Limb (tissue), 2 donors: ENCODE data around the gene FUNDC2.

Experiments used
- DNase-seq, 2 donors: peaks; one replicate each; pipeline ENCODE4 v3.0.0-alpha.2; 2016; ENCODE audit errors: extremely low spot score in 2 of 2

Gene FUNDC2

DNA sequence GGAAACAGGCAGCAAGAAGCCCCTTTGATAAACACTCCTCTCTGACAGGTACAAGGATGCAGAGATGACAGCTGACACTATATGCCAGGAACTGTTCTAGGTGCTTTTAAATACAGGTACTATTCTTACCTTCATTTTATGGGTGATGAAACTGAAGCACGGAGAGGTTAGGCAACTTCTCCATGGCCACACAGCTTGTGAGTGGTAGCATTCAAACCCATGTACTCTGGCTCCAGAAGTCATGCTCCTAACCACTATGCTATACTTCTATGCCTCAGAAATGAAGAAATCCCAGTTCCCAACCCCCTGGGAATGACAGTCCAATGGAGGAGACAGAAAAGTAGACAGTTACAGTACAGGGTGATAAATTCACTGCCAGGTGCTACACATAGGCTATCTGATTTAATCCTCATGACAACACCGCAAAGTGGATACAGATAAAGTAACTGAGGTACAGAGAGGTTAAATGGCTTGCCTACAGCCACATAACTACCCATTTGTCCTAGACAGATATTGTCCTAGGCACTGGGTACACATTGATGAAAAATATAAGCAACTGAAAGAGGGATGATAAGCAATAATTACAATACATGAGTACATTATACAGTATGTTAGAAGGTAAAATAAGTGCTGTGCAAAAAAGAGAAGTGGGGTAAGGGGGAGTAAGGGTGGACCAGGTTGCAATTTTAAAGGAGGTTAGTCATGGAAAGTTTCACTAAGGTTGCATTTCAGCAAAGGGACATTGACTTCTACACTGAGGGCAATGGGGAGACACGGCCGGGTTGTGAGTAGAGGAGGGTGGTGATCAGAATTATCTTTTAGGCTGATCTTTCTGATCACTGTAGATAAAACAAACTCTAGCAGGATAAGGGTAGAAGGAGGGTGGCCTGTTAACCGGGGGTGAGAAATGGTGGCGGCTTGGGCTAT lies 2.5 kb upstream of the FUNDC2 start:
- no peak for DNase-seq

GRCh38 chrX:155026420-155026726 lies 271 bp upstream of the FUNDC2 start:
- no peak for DNase-seq

GRCh38 chrX:155027509-155028066 lies 944 bp downstream of the FUNDC2 start:
- DNase-seq, result peak in 1 of 2 donors; percentile 42

DNA sequence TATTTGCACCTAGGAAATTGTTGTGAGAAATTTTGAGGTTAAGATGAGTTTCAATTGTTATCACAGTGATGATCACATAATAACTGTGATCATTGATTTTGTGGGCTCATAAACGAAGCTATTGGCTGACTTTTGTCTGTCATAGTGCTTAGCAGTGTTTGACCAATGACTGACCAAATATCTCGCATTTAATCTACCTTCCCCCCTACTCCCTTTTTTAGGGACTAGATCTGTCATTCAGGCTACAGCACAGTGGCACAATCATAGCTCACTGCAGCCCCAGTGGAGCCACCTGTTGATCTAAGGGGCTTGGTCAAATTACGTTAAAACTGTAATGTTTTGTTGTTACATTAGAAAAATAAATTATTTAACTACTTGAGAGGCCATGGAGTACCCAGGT lies 1.5 kb downstream of the FUNDC2 start:
- no peak for DNase-seq

DNA sequence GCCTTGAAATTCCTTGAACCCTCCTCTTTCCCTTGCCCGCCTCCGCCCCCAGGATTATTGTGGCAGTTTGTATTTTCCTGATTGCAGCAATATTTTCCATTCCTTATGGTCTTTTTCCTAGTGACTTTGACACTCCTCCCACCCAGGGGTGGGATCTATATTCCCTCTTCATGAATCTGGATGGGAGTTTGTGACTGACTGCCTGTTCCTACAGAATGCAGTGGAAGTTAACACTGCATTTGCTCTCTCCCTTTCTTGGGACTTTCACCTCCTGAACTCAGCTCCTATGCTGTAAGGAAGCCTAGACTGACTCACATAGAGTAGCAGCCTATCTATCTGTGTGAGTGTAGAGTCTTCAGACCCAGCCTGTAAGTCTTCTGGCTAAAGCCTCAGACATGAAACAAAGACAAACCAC lies 2.2 kb downstream of the FUNDC2 start:
- no peak for DNase-seq

- DNase-seq, result no peak
Observed at GRCh38 chrX:155031657-155032056, 5.0 kb downstream of the FUNDC2 start.

- no peak for DNase-seq
Observed at GRCh38 chrX:155035688-155036087, 9.0 kb downstream of the FUNDC2 start.

DNA sequence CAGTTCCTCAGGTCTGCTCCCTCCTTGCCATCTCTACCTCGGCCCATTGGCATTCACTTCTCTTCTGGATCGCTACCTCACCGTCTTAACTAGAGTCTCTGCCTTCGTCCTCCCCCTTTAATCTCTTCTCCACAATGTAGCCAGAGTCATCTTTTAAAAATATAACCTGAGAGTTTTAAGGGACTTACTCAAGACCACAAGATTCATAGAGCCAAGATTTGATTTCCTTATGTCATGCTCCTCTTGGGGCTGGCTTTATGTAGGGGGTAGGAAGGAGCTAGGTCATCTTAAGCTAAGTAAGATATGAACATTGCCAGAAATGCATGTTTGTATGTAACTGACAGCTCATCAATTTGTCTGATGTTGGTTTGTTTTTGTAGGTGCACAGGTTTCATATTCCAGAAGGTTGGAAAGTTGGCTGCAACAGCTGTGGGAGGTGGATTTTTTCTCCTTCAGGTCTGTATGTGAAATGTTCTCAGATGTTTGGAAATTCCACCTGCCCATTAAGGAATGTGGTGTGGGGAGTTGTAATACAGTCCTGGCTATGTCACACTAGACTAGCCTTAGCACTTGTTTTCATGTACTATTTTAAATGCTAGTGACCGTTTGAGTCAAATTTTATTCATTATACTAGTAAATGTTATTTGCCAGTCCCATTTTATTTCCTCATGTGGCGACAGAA lies 19.6 kb downstream of the FUNDC2 start:
- no peak for DNase-seq

- DNase-seq, result no peak
Observed at GRCh38 chrX:155046811-155047528, 20.3 kb downstream of the FUNDC2 start.

DNA sequence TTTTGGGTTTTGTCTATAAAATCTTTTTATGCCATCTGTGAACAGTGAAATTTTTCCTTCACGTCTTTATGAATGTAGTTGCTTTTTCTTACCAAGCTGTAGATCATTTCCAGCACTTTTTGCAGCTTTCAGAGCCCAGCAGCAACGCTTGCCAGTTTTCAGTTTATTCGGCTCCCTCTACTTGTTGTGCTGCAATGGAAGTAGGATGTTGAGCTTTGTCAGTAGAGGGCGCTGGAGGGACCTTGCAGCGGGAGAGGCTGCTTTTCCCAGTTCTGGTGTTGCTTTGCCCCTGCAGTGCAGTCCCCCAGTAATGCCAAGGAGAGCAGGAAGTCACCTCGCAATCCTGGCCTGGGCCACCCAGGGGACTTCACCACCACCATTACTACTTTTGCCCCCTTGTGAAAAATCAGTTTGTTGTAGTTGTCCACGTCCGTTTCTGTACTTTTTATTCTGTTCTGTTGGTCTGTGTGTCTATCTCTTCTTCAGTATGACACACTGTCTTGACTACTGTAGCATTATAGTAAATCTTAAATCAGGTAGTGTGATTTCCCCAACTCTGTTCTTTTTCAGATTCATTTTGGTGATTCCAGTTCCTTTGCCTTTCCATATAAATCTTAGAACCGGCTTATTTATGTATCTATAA lies 22.5 kb downstream of the FUNDC2 start:
- DNase-seq, result peak in 1 of 2 donors; percentile 32

GRCh38 chrX:155052738-155053498 lies 26.3 kb downstream of the FUNDC2 start:
- DNase-seq, result no peak

GRCh38 chrX:155053656-155054055 lies 27.0 kb downstream of the FUNDC2 start:
- no peak for DNase-seq

- DNase-seq, result no peak
Observed at GRCh38 chrX:155054255-155054654, 27.6 kb downstream of the FUNDC2 start.

DNA sequence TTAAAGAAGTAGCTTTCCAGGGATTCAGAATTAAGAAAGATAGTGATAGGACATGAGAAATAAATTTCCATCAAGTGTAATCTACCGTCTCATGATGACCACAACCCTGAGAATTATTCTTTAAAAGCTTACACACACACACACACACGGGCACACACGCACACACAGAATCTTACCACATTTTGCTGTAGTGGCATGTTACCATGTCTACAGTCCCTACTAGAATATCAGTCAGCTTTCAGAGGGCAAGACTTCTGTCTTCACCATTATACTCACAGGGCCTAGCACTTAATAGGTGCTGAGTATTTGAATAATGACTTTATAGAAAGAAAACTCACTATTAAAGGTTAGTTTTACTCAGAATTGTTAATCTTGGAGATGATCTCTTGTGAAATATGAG lies 28.9 kb downstream of the FUNDC2 start:
- no peak for DNase-seq

- DNase-seq, result no peak
Observed at GRCh38 chrX:155056471-155056870, 29.8 kb downstream of the FUNDC2 start.

DNA sequence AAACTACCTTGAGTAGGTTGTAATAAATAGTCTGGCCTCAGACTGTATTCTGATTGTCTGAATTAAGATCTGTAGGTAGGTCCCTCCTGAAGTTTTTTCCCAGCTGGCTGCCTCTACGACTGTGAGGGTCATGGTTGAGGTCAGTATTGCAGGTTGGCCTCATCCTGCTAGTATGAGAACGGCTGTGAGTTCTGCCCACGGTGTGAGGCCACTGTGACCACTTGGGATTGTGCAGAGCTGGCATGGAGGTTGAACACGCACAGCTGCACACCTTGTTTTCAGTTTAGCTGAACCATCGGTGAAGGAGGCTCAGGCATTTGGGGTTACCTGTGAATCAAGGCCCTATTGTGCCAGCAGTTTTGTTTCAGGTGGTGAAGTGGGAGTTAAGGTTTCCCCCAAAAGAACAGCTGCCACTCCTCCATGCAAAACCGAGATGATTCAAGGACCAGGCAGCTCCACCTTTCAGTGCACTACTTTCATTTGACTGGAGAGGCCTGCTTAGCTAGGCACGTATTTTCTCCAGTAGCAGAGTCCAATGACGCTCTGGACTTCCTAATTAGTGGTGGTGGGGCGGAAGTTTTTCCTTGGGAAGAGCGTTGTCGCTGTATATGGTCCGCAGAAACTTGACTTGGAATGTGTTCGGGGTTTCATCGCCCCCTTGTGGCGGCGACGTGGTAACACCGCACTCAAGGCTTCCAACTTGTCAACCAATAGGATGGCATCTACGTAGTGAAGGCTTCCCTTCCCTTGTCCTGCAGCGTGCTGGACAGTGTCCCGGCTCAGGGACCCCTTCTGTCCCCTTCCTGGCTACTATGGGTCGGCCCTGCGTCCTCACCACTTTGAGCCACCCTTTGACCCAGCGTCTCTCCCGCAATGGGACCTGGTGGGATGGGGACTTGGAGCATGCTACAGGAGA lies 30.5 kb downstream of the FUNDC2 start:
- peak; percentile 55 to 66 for DNase-seq

DNA sequence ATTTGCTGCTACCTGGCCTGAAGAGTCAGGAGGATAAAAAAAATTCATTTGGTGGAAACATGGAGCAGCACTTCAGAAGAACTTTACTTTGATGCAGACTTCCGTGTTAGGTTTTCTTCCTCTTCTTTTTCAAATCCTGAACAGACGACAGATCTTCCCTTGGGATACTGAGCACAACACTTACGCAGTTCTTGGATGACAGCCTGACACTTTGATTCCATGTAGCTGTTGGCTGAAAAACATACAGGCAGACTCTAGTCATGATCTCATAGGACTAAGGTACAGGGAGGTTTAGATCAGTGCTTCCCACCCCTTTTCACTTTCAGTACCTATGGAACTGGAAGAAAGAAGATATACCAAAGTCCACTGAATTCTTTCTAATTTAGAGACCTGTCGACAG lies 35.1 kb downstream of the FUNDC2 start:
- no peak for DNase-seq

GRCh38 chrX:155065035-155065734 lies 38.5 kb downstream of the FUNDC2 start:
- DNase-seq, result no peak

- DNase-seq, result no peak
Observed at GRCh38 chrX:155068165-155068564, 41.5 kb downstream of the FUNDC2 start.
